Testis (tissue), 3 donors: ENCODE data around the gene LRRC56. TPM values are rescaled to one million over a fixed set of nuclear protein-coding genes. Genes with fewer than 3 reads are reported as not detected.
"Not testable (repeated sequence)": the region's sequence is repeated elsewhere in the genome, so short reads cannot be mapped to it uniquely, and the experiment has no call there.

Experiments used
- DNase-seq: peaks from one replicate; pipeline ENCODE4 v3.0.0-alpha.2; 2019
- H3K27ac ChIP-seq, 2 donors: fragments of 200-600 bp; sonication (generic); one replicate each; pipeline ENCODE4 v1.5.1; 2019
- H3K27me3 ChIP-seq: fragments of 200-600 bp; sonication (generic); one replicate; pipeline ENCODE4 v1.5.1; 2019
- H3K36me3 ChIP-seq: fragments of 200-600 bp; sonication (generic); one replicate; pipeline ENCODE4 v1.5.1; 2017; ENCODE audit warnings: low read depth; ENCODE audit errors: missing control alignments
- H3K4me1 ChIP-seq: fragments of 200-600 bp; sonication (generic); one replicate; pipeline ENCODE4 v1.5.1; 2019
- H3K4me3 ChIP-seq, 2 donors: fragments of 200-600 bp; sonication (generic); one replicate each; pipeline ENCODE4 v1.5.1; 2017 to 2019
- H3K9me3 ChIP-seq: fragments of 200-600 bp; sonication (generic); one replicate; pipeline ENCODE4 v1.5.1; 2017
- POLR2A ChIP-seq: fragments of 450-650 bp; IDR thresholded peaks from one replicate; pipeline ENCODE4 v1.6.1; 2017; ENCODE audit warnings: antibody characterized with exemption, mild to moderate bottlenecking, moderate library complexity
- WGBS, 2 donors: methylation state at CpG; one replicate each; pipeline ENCODE4 v1.1.5; 2018; 5-methylcytosine and 5-hydroxymethylcytosine counted together
- intact Hi-C: fragments of 100-400 bp; cut with DNase I; formaldehyde crosslinking; loops from one replicate; pipeline ENCODE4 v1.15.1; 2023; ENCODE audit warnings: low total_unique reads
- polyA plus RNA-seq: library from polyadenylated mRNA; stranded (reverse); fragments of 350-450 nt; fragmentation: Illumina TruSeq; extraction: RNeasy Lipid Tissue Mini Kit (QIAGEN cat#74804); gene quantifications from one replicate; pipeline ENCODE4 v1.2.3, GENCODE V29; 2014; ENCODE audit warnings: low read depth, low replicate concordance; ENCODE audit not compliant: insufficient read depth
- total RNA-seq, 2 donors: library from RNA; depleted of rRNA; stranded (reverse); fragments of >200 nt; gene quantifications; one replicate each; pipeline ENCODE4 v1.2.3, GENCODE V29; 2016
- TF ChIP-seq, protein P1 (sequence below), 3 experiments: fragments of 450-650 bp in 2 of 3; fragments of 200-600 bp in 1 of 3; sonication (generic) in 1 of 3; IDR thresholded peaks; one replicate each; pipeline ENCODE4 v1.5.1; 2016 to 2019; ENCODE audit warnings: antibody characterized with exemption in 3 of 3, mild to moderate bottlenecking in 2 of 3, moderate library complexity in 1 of 3

The LRRC56 gene
- total and polyA plus RNA-seq, 3 donors from 2014 or later: 11.6 to 23.5 (median 22.2) TPM

DNA sequence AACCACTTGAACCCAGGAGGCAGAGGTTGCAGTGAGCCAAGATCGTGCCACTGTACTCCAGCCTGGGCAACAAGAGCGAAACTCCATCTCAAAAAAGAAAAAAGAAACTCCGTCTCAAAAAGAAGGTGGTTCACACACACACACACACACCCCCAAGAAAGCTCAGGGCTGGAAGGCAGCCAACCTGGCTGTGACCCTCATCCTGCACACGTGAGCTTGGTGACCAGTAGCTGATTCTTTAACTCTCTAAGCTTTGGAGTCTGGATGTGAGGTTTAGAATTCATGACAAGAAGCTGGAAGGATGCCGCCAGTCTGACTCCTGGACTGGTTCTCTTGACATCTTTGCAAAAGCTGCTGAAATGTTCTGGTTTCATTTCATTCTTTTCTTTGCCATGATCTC lies 28.4 kb upstream of the LRRC56 start:
- Histone ChIP-seq H3K27ac (no peak overlapping the region), H3K4me1 (peaks cover 16% of the 10 kb centered on the region), H3K27me3 (no peaks in the 10 kb centered on the region), H3K36me3 (no peaks in the 10 kb centered on the region), H3K9me3 (no peaks in the 10 kb centered on the region), H3K4me3 (no peak overlapping the region)
- WGBS, 2 donors: 84% methylated on average over 5 of the region's 5 CpGs
- DNase-seq: no peak
- TF ChIP-seq POLR2A: no peak
- TF ChIP-seq, protein P1, sequence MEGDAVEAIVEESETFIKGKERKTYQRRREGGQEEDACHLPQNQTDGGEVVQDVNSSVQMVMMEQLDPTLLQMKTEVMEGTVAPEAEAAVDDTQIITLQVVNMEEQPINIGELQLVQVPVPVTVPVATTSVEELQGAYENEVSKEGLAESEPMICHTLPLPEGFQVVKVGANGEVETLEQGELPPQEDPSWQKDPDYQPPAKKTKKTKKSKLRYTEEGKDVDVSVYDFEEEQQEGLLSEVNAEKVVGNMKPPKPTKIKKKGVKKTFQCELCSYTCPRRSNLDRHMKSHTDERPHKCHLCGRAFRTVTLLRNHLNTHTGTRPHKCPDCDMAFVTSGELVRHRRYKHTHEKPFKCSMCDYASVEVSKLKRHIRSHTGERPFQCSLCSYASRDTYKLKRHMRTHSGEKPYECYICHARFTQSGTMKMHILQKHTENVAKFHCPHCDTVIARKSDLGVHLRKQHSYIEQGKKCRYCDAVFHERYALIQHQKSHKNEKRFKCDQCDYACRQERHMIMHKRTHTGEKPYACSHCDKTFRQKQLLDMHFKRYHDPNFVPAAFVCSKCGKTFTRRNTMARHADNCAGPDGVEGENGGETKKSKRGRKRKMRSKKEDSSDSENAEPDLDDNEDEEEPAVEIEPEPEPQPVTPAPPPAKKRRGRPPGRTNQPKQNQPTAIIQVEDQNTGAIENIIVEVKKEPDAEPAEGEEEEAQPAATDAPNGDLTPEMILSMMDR (IDR thresholded peaks at IDR 0.05): no peak
- intact Hi-C loops: no loop called here

DNA sequence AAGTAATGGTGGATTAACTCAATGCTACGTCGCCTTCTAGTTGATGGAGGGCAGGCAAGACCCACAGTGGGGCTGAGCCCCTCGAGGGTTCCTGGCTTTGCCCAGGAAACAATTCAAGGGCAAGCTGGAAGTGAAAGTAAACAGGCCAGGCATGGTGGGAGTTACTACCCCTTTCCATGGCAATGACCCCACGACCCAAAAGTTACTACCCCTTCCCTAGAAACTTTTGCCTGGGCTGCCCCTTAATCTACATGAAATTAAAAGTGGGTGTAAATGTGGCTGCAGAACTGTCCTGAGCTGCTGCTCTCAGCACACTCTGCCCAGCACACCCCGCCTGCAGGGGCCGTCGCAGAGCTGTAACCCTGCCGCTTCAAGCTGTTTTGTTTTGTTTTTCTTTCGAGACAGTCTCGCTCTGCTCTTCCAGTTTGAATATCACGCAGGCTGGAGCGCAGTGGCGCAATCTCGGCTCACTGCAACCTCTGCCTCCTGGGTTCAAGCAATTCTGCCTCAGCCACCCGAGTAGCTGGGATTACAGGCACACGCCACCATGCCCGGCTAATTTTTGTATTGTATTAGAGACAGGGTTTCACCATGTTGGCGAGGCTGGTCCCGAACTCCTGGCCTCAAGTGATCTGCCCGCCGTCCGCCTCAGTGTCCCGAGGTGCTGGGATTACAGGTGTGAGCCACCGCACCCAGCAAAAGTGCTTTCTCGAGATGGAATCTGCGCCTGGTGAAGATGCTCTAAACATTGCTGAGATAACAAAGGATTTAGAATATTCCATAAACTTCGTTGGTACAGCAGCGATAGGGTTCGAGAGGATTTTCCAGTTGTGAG lies 24.3 kb upstream of the LRRC56 start:
- WGBS, 2 donors: 92 to 95% methylated on average over 29 of the region's 29 CpGs
- Histone ChIP-seq H3K4me1 (peaks cover 2% of the 10 kb centered on the region), H3K9me3 (no peaks in the 10 kb centered on the region), H3K27ac (no peak overlapping the region), H3K36me3 (no peaks in the 10 kb centered on the region), H3K4me3 (no peak overlapping the region), H3K27me3 (no peaks in the 10 kb centered on the region)
- no peak for TF ChIP-seq POLR2A
- TF ChIP-seq, protein P1 (IDR thresholded peaks at IDR 0.05): no peak
- DNase-seq: no peak
- intact Hi-C loops: no loop called here

DNA sequence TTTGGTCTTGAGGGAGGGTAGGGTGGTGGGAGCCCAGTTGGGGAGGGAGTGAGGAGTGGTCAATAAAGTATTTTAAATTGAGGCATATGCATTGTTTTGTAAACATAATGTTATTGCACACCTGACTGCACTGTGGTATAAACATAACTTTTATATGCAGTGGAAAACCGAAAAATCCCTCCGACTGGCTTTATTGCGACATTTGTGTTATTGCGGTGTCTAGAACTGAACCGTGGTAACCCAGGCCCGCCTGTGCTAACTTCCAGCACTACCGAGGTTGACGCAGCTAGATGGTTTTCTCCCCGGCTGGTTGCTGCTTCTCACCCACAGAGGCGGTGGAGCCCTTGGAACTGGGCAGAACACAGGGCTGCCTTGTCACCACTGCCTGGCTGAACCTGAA lies 22.7 kb upstream of the LRRC56 start:
- TF ChIP-seq, protein P1 (IDR thresholded peaks at IDR 0.05): no peak
- TF ChIP-seq POLR2A: no peak
- H3K36me3 ChIP-seq: no peaks in the 10 kb centered on the region
- intact Hi-C loops: no loop called here
- H3K4me1 ChIP-seq: no peaks in the 10 kb centered on the region
- DNase-seq: no peak
- no peak overlapping the region for H3K27ac ChIP-seq
- no peak overlapping the region for H3K4me3 ChIP-seq
- no peaks in the 10 kb centered on the region for H3K27me3 ChIP-seq
- no peaks in the 10 kb centered on the region for H3K9me3 ChIP-seq
- 90 to 93% methylated on average over 10 of the region's 10 CpGs for WGBS, 2 donors

DNA sequence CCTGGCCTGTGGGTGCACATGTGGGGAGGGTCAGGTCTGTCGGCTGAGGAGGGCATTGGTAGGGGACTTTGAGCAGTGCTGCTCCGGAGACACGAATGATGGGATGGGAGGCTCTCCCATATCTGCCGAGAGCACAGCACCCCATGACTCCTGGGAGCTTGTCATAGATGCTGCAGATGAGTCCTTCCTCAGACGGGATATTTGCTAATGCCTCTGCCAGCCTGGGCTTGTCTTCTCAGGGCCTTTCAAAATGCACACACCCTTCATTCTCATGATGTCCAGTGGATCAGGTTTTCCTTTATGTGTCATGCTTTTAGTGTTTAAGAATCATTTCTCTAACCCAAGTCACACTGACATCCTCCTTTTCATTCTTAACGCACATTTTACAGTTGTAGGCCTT lies 22.2 kb upstream of the LRRC56 start:
- Histone ChIP-seq H3K27me3 (no peaks in the 10 kb centered on the region), H3K36me3 (no peaks in the 10 kb centered on the region), H3K4me3 (no peak overlapping the region), H3K9me3 (no peaks in the 10 kb centered on the region), H3K4me1 (no peaks in the 10 kb centered on the region), H3K27ac (no peak overlapping the region)
- intact Hi-C loops: no loop called here
- no peak for DNase-seq
- TF ChIP-seq POLR2A: no peak
- TF ChIP-seq, protein P1 (IDR thresholded peaks at IDR 0.05): no peak
- WGBS, 2 donors: 91 to 97% methylated on average over 6 of the region's 6 CpGs

DNA sequence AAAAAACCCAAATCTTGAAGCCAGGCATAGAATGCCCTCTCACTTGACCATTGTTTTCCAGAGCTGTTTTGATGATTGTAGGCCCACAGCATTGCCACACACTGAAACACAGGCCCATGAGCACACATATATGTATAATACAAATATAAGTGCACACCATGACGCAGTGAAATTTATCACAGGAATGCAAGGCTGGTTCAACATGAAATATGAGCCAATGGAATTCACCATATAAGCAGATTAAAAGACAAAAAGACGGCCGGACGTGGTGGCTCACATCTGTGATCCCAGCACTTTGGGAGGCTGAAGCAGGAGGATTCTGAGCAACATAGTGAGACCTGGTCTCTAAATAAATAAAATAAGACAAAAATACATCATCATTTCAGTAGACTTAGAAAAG lies 20.9 kb upstream of the LRRC56 start:
- Histone ChIP-seq H3K27ac (no peak overlapping the region), H3K9me3 (no peaks in the 10 kb centered on the region), H3K4me1 (no peaks in the 10 kb centered on the region), H3K4me3 (no peak overlapping the region), H3K27me3 (no peaks in the 10 kb centered on the region), H3K36me3 (no peaks in the 10 kb centered on the region)
- DNase-seq: no peak
- 90 to 97% methylated on average over 4 of the region's 4 CpGs for WGBS, 2 donors
- intact Hi-C loops: no loop called here
- TF ChIP-seq POLR2A: no peak
- TF ChIP-seq, protein P1 (IDR thresholded peaks at IDR 0.05): no peak

DNA sequence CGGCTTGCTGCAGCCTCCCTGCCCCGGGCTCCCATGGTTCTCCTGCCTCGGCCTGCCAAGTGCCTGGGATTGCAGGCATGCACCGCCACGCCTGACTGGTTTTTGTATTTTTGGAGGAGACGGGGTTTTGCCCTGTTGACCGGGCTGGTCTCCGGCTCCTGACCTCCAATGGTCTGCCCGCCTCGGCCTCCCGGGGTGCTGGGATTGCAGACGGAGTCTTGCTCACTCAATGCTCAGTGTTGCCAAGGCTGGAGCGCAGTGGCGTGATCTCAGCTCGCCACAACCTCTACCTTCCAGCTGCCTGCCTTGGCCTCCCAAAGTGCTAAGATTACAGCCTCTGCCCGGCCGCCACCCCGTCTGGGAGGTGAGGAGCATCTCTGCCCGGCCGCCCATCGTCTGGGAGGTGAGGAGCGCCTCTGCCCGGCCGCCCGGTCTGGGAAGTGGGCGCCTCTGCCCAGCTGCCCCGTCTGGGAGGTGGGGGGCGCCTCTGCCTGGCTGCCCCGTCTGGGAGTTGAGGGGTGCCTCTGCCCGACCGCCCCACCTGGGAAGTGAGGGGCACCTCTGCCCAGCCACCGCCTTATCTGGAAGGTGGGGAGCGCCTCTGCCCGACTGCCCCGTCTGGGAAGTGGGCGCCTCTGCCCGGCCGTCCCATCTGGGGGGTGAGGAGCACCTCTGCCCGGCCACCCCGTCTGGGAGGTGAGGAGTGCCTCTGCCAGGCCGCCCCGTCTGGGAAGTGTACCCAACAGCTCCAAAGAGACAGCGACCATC lies 20.2 kb upstream of the LRRC56 start:
- H3K36me3 ChIP-seq, H3K9me3 ChIP-seq, DNase-seq, intact Hi-C loops, H3K4me1 ChIP-seq, H3K27ac ChIP-seq, H3K27me3 ChIP-seq, H3K4me3 ChIP-seq: not testable (repeated sequence)
- whole genome bisulfite sequencing, 2 donors: 94% methylated on average over 12 to 33 of the region's 43 CpGs
